ENCODE measurements around the gene NTRK2.

GRCh38 chr9:84796404-84796803 lies 126.9 kb downstream of the NTRK2 start:
- TF ChIP-seq EZH2 (IDR thresholded peaks at IDR 0.05; ENCODE audit: borderline replicate concordance, control insufficient read depth, low read depth, low read length) = no peak
- TF ChIP-seq KAT2A (conservative IDR thresholded peaks at IDR 0.05; ENCODE audit: control insufficient read depth, low read depth, low read length) = no peak
- TF ChIP-seq CREB1 (IDR thresholded peaks at IDR 0.05; ENCODE audit: low read depth) = no peak
- no peak for TF ChIP-seq ESRRA (IDR thresholded peaks at IDR 0.05; ENCODE audit: low read length)
- TF ChIP-seq RFX5 (IDR thresholded peaks at IDR 0.05; ENCODE audit: low read depth, low read length) = no peak
- TF ChIP-seq, protein P1, sequence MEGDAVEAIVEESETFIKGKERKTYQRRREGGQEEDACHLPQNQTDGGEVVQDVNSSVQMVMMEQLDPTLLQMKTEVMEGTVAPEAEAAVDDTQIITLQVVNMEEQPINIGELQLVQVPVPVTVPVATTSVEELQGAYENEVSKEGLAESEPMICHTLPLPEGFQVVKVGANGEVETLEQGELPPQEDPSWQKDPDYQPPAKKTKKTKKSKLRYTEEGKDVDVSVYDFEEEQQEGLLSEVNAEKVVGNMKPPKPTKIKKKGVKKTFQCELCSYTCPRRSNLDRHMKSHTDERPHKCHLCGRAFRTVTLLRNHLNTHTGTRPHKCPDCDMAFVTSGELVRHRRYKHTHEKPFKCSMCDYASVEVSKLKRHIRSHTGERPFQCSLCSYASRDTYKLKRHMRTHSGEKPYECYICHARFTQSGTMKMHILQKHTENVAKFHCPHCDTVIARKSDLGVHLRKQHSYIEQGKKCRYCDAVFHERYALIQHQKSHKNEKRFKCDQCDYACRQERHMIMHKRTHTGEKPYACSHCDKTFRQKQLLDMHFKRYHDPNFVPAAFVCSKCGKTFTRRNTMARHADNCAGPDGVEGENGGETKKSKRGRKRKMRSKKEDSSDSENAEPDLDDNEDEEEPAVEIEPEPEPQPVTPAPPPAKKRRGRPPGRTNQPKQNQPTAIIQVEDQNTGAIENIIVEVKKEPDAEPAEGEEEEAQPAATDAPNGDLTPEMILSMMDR (IDR thresholded peaks at IDR 0.05 in 2 of 3, conservative IDR thresholded peaks at IDR 0.05 in 1 of 3; ENCODE audit: control insufficient read depth in 2 of 3, extremely low read depth in 1 of 3, insufficient read depth in 1 of 3, low read depth in 3 of 3, low read length in 3 of 3) = no peak
- TF ChIP-seq RB1 (IDR thresholded peaks at IDR 0.05; ENCODE audit: borderline replicate concordance) = no peak
- TF ChIP-seq POLR2AphosphoS5 (IDR thresholded peaks at IDR 0.05; ENCODE audit: low read length) = no peak
- TF ChIP-seq, protein P2, sequence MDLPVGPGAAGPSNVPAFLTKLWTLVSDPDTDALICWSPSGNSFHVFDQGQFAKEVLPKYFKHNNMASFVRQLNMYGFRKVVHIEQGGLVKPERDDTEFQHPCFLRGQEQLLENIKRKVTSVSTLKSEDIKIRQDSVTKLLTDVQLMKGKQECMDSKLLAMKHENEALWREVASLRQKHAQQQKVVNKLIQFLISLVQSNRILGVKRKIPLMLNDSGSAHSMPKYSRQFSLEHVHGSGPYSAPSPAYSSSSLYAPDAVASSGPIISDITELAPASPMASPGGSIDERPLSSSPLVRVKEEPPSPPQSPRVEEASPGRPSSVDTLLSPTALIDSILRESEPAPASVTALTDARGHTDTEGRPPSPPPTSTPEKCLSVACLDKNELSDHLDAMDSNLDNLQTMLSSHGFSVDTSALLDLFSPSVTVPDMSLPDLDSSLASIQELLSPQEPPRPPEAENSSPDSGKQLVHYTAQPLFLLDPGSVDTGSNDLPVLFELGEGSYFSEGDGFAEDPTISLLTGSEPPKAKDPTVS (IDR thresholded peaks at IDR 0.05; ENCODE audit: low read depth, low read length) = no peak
- no peak for TF ChIP-seq NR2F1 (conservative IDR thresholded peaks at IDR 0.05)
- no peak for TF ChIP-seq CBX5 (IDR thresholded peaks at IDR 0.05; ENCODE audit: low read depth)
